Right ventricle myocardium inferior (tissue), 1 donor: ENCODE data around the gene HBM. TPM values are rescaled to one million over a fixed set of nuclear protein-coding genes. Genes with fewer than 3 reads are reported as not detected.

Experiments used
- ATAC-seq: fragments of 200-7000 bp; cut with Tn5 transposase; one replicate; pipeline ENCODE4 v1.9.1; 2020; ENCODE audit warnings: mild to moderate bottlenecking, moderate library complexity
- DNase-seq: peaks from one replicate; pipeline ENCODE4 v3.0.0; 2021; ENCODE audit errors: missing footprints
- intact Hi-C: fragments of 100-400 bp; cut with DNase I; formaldehyde crosslinking; loops from one replicate; pipeline ENCODE4 v1.11.0; 2022
- total RNA-seq: library from RNA; stranded (reverse); fragmentation: NEBNext Ultra II Directional; extraction: Animal tissue kit (Norgen Biotek cat#: 25700); gene quantifications from one replicate; pipeline ENCODE4 v1.2.1, GENCODE V29; 2021
- donor health status: DM: no; HTN: yes; CAD: no; lungs with severe emphysema.

The HBM gene
- total RNA-seq, 1 donor from 2014 or later, result not detected

DNA sequence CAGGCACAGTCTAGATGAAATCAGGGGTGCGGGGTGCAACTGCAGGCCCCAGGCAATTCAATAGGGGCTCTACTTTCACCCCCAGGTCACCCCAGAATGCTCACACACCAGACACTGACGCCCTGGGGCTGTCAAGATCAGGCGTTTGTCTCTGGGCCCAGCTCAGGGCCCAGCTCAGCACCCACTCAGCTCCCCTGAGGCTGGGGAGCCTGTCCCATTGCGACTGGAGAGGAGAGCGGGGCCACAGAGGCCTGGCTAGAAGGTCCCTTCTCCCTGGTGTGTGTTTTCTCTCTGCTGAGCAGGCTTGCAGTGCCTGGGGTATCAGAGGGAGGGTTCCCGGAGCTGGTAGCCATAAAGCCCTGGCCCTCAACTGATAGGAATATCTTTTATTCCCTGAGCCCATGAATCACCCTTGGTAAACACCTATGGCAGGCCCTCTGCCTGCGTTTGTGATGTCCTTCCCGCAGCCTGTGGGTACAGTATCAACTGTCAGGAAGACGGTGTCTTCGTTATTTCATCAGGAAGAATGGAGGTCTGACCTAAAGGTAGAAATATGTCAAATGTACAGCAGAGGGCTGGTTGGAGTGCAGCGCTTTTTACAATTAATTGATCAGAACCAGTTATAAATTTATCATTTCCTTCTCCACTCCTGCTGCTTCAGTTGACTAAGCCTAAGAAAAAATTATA lies 12.3 kb downstream of the HBM start:
- intact Hi-C loops, result no loop called here
- ATAC-seq (no peak), DNase-seq (no peak)

DNA sequence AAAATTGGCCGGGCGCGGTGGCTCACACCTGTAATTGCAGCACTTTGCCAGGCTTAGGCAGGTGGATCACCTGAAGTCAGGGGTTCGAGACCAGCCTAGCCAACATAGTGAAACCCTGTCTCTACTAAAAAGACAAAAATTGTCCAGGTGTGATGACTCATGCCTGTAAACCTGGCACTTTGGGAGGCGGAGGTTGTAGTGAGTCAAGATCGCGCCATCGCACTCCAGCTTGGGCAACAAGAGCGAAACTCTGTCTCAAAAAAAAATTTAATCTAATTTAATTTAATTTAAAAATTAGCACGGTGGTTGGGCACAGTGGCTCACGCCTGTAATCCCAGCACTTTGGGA lies 12.9 kb downstream of the HBM start:
- ATAC-seq, result no peak
- intact Hi-C loops, result no loop called here
- no peak for DNase-seq

- DNase-seq, result no peak
- intact Hi-C loops, result loop anchor here (2.0 kb wide), 1 partner anchor 73 kb away; no protein-coding TSS in a partner anchor
- no peak for ATAC-seq
Observed at GRCh38 chr16:179211-180092, 13.7 kb downstream of the HBM start.

DNA sequence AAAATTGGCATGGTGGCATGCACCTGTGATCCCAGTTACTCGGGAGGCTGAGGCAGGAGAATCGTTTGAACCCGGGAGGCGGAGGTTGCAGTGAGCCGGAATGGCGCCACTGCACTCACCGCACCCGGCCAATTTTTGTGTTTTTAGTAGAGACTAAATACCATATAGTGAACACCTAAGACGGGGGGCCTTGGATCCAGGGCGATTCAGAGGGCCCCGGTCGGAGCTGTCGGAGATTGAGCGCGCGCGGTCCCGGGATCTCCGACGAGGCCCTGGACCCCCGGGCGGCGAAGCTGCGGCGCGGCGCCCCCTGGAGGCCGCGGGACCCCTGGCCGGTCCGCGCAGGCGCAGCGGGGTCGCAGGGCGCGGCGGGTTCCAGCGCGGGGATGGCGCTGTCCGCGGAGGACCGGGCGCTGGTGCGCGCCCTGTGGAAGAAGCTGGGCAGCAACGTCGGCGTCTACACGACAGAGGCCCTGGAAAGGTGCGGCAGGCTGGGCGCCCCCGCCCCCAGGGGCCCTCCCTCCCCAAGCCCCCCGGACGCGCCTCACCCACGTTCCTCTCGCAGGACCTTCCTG lies 14.4 kb downstream of the HBM start, which contains the start of gene HBQ1:
Gene HBQ1 (plus strand): TSS at position 359 of the 575 bp plus-strand sequence. CDS start 28 bp downstream, at position 387.
- intact Hi-C loops, result loop anchor here (2.0 kb wide), 1 partner anchor 73 kb away; no protein-coding TSS in a partner anchor
- no peak for DNase-seq
- ATAC-seq, result no peak

DNA sequence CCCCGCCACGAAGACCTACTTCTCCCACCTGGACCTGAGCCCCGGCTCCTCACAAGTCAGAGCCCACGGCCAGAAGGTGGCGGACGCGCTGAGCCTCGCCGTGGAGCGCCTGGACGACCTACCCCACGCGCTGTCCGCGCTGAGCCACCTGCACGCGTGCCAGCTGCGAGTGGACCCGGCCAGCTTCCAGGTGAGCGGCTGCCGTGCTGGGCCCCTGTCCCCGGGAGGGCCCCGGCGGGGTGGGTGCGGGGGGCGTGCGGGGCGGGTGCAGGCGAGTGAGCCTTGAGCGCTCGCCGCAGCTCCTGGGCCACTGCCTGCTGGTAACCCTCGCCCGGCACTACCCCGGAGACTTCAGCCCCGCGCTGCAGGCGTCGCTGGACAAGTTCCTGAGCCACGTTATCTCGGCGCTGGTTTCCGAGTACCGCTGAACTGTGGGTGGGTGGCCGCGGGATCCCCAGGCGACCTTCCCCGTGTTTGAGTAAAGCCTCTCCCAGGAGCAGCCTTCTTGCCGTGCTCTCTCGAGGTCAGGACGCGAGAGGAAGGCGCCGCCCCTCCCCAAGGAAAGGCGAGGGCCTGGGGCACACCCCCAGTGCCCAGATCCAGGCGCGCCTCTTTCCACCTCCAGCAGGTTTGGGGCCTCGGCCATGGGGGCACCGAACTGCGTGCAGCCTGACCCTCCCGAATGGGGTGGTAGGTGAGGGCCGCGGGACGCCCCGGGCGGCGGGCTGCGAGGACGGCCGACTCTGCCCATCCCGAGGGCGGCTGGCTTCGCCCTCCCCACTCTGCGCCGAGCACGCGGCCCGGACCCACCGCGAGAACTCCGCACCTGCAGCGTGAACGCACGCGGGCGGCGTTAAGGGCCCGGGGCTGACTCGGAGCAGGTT lies 15.1 kb downstream of the HBM start:
- peak; percentile 82 for ATAC-seq
- no peak for DNase-seq
- intact Hi-C loops, result loop anchor here (2.0 kb wide), 1 partner anchor 74 kb away; no protein-coding TSS in a partner anchor

DNA sequence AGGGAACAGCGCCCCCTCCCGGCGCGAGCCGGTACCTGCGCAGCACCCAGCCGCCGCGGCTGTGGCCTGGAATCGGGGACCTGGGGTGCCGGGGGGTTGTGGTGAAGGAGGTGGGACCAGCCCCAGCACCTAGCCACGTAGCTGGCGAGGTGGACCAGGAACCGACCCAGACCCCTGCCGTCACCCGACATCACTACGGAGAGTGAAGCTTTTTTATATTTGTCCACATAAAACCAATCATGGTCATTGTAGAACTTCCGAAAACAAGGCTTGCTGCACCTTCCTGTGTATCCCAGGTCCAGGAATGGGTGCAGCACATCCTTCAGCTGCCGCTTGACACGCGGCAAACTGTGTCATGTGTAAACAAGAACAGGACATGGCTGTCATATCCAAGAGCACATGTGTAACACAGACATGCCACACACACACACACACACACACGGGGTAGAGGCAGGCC lies 15.8 kb downstream of the HBM start:
- no peak for ATAC-seq
- peak; percentile 92 for DNase-seq
- intact Hi-C loops, result loop anchor here (2.0 kb wide), 1 partner anchor 75 kb away; no protein-coding TSS in a partner anchor

GRCh38 chr16:183005-183404 lies 17.2 kb downstream of the HBM start:
- ATAC-seq, result no peak
- DNase-seq, result no peak
- intact Hi-C loops, result no loop called here

DNA sequence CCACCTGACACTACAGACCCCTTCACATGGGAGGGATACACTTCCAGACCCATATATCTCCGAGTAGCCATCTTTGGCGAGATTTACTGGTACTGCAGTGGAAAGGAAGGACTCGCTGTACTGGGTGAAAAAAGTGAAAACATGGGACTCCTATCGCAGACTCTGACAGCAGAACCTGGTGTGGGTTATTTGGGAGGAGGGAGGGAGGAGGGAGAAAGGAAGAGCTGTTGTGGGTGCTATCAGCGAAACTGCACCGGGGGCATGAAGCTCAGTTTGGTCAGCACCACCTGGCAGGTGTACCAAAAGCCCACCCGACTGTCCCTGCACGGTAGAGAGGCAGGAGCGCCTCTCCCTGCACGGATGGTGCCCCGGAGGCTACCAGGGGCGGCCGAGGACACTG lies 19.4 kb downstream of the HBM start:
- ATAC-seq (no peak), DNase-seq (no peak)
- intact Hi-C loops, result no loop called here

GRCh38 chr16:185691-186090 lies 19.9 kb downstream of the HBM start:
- intact Hi-C loops, result no loop called here
- DNase-seq, result no peak
- ATAC-seq, result no peak

GRCh38 chr16:187330-187729 lies 21.6 kb downstream of the HBM start:
- DNase-seq (no peak), ATAC-seq (no peak)
- intact Hi-C loops, result no loop called here

DNA sequence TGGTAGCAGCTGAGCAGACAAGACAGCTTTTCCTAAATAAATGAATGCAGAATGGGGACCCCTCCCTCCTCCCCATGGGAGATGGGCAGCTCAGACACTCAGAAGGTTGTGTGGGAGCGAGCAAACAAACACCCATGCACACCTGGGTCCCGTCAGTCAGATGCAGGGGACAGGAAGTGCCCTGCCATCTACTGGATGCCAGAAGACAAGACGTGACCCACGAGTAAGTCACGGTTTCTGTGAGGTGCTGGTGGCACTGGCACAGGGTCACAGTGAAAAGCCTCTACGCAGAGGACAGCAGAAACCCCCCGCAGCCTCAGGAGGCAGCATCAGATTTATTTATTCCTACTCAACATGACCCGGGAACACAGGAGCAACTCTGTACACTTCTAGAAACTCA lies 22.9 kb downstream of the HBM start:
- no peak for ATAC-seq
- intact Hi-C loops, result no loop called here
- DNase-seq, result no peak

GRCh38 chr16:189604-190186 lies 23.9 kb downstream of the HBM start:
- intact Hi-C loops, result no loop called here
- no peak for DNase-seq
- ATAC-seq, result no peak

GRCh38 chr16:191831-192230 lies 26.1 kb downstream of the HBM start:
- ATAC-seq (no peak), DNase-seq (no peak)
- intact Hi-C loops, result no loop called here

GRCh38 chr16:192686-193085 lies 26.9 kb downstream of the HBM start:
- intact Hi-C loops, result no loop called here
- DNase-seq (no peak), ATAC-seq (no peak)

- DNase-seq, result no peak
- intact Hi-C loops, result no loop called here
- ATAC-seq, result no peak
Observed at GRCh38 chr16:193441-193840, 27.7 kb downstream of the HBM start.

GRCh38 chr16:194516-194915 lies 28.7 kb downstream of the HBM start:
- DNase-seq (no peak), ATAC-seq (no peak)
- intact Hi-C loops, result no loop called here

DNA sequence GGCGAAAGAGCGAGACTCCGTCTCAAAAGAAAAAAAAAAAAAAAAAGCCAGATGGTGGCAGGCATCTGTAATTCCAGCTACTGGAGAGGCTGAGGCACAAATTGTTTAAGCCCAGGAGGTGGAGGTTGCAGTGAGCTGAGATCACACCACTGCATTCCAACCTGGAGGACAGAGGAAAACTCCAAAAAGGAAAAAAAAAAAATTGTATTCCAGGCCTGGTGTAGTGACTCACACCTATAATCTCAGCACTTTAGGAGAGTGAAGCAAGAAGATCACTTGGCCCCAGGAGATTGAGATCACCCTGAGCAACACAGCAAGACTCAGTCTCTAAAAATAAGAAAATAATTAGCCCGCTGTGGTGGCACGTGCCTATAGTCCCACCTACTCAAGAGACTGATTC lies 34.6 kb downstream of the HBM start:
- ATAC-seq (no peak), DNase-seq (no peak)
- intact Hi-C loops, result no loop called here

GRCh38 chr16:203246-203645 lies 37.5 kb downstream of the HBM start:
- no peak for ATAC-seq
- intact Hi-C loops, result no loop called here

More at GRCh38 chr16:203246-203645, 37.5 kb downstream of the HBM start:
- DNase-seq, result no peak
